Breast epithelium (tissue), 4 donors: ENCODE results near the gene DPP8. TPM values are rescaled to one million over a fixed set of nuclear protein-coding genes. Genes with fewer than 3 reads are reported as not detected.
A peak's percentile ranks its signal among the peaks of the same experiment; 100 is the strongest.

Source experiments
- DNase-seq, 2 donors: peaks; one replicate each; pipeline ENCODE4 v3.0.0-alpha.2; 2019; ENCODE audit warnings: low spot score in 2 of 2
- H3K27ac ChIP-seq, 2 donors: fragments of 200-600 bp; sonication (generic) in 1 of 2; one replicate each; pipeline ENCODE4 v1.5.1; 2016 to 2019; ENCODE audit warnings: mild to moderate bottlenecking in 1 of 2
- H3K27me3 ChIP-seq, 2 donors: fragments of 200-600 bp; sonication (generic) in 1 of 2; one replicate each; pipeline versions ENCODE4 v1.5.1 to v1.6.0; 2017 to 2019; ENCODE audit warnings: control low read depth in 1 of 2, mild to moderate bottlenecking in 1 of 2
- H3K36me3 ChIP-seq: fragments of 200-600 bp; one replicate; pipeline ENCODE4 v1.5.1; 2019
- H3K4me1 ChIP-seq, 2 donors: fragments of 200-600 bp; sonication (generic); one replicate each; pipeline ENCODE4 v1.5.1; 2016 to 2019; ENCODE audit warnings: control low read depth in 1 of 2
- H3K4me3 ChIP-seq, 3 donors: fragments of 200-600 bp; sonication (generic); 1 replicate in 2 of 3; 2 replicates in 1 of 3; pipeline ENCODE4 v1.5.1; 2016 to 2019; ENCODE audit warnings: mild to moderate bottlenecking in 3 of 3, moderate library complexity in 2 of 3
- H3K9me3 ChIP-seq, 2 donors: fragments of 200-600 bp; sonication (generic) in 1 of 2; one replicate each; pipeline ENCODE4 v1.5.1; 2016 to 2019; ENCODE audit warnings: control low read depth in 1 of 2
- POLR2A ChIP-seq: fragments of 450-650 bp; IDR thresholded peaks from one replicate; pipeline ENCODE4 v1.6.1; 2016; ENCODE audit warnings: antibody characterized with exemption, mild to moderate bottlenecking, moderate library complexity
- POLR2AphosphoS5 ChIP-seq, 3 donors: sonication (generic); formaldehyde crosslinking; IDR thresholded peaks; one replicate each; pipeline ENCODE4 v1.6.1; 2017; ENCODE audit warnings: antibody characterized with exemption in 3 of 3
- intact Hi-C: fragments of 100-400 bp; cut with DNase I; formaldehyde crosslinking; loops from one replicate; pipeline ENCODE4 v1.15.1; 2023; ENCODE audit warnings: low total_unique reads
- total RNA-seq, 3 donors: library from RNA; depleted of rRNA; stranded (reverse); fragments of >200 nt; gene quantifications; one replicate each; pipeline ENCODE4 v1.1.0, GENCODE V29; 2016
- TF ChIP-seq, protein P1 (sequence below), 3 donors: fragments of 450-650 bp; IDR thresholded peaks; one replicate each; pipeline ENCODE4 v1.5.1; 2016 to 2017; ENCODE audit warnings: antibody characterized with exemption in 3 of 3, mild to moderate bottlenecking in 3 of 3, moderate library complexity in 3 of 3

Gene DPP8
- total RNA-seq, 3 donors from 2014 or later = 35.0 to 47.0 (median 42.6) TPM

DNA sequence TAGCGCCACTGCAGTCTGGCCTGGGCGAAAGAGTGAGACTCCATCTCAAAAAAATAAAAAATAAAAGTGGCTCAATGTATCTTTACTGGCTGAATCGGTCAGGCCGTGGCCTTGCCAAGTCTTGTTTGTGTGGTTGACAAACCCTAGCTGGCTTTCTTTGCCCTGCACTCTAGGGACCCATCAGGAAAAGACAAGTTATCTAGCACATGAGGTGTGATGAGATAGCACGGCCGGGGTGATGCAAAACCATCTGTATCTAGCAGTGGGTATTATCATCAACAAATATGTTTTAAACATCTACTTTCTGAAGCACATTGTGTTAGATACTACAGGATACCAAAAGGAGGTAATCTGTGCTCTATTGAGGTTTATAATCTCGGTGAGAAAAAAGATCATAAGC is 3.9 kb upstream of the DPP8 start:
- no peak overlapping the region for H3K27ac ChIP-seq
- no peaks in the 10 kb centered on the region for H3K27me3 ChIP-seq
- TF ChIP-seq POLR2A = no peak
- TF ChIP-seq POLR2AphosphoS5 (IDR thresholded peaks at IDR 0.05) = no peak
- TF ChIP-seq, protein P1, sequence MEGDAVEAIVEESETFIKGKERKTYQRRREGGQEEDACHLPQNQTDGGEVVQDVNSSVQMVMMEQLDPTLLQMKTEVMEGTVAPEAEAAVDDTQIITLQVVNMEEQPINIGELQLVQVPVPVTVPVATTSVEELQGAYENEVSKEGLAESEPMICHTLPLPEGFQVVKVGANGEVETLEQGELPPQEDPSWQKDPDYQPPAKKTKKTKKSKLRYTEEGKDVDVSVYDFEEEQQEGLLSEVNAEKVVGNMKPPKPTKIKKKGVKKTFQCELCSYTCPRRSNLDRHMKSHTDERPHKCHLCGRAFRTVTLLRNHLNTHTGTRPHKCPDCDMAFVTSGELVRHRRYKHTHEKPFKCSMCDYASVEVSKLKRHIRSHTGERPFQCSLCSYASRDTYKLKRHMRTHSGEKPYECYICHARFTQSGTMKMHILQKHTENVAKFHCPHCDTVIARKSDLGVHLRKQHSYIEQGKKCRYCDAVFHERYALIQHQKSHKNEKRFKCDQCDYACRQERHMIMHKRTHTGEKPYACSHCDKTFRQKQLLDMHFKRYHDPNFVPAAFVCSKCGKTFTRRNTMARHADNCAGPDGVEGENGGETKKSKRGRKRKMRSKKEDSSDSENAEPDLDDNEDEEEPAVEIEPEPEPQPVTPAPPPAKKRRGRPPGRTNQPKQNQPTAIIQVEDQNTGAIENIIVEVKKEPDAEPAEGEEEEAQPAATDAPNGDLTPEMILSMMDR (IDR thresholded peaks at IDR 0.05) = no peak
- H3K36me3 ChIP-seq = no peaks in the 10 kb centered on the region
- H3K9me3 ChIP-seq = no peaks in the 10 kb centered on the region
- intact Hi-C loops = no loop called here
- H3K4me1 ChIP-seq = peaks cover 0 to 3% of the 10 kb centered on the region in 2 donors
- no peak overlapping the region for H3K4me3 ChIP-seq
- no peak for DNase-seq

DNA sequence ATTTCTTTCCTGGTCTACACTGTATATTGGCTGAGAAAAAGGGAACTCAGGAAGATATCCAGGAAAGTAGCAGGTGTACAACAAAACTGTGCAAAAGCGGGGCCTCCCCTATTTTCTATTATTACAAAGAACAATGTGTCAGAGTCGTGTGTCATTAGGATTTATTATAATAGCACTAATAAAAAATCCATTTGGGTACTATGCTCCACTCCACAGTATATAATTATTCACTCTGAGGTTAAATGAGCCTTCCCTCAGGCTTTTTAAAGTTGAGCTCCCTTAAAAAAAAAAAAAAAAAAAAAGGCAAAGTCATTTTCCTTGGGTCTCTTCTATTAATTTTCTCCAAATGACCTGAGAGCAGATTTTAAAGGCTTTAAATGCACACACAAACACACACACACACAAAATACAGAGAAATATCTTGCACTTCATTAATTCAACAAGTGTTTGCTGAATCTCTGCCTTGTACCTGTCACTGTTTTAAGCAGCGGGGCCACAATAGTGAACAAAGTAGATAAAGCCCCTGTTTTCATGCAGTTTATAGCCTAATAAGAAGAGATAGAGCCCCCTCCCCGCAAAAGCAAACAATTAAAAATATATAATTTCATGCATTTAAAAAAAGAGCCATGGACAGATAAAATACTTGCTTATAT is 1.3 kb upstream of the DPP8 start:
- no peak for TF ChIP-seq POLR2AphosphoS5 (IDR thresholded peaks at IDR 0.05)
- TF ChIP-seq POLR2A = no peak
- TF ChIP-seq, protein P1 (IDR thresholded peaks at IDR 0.05) = no peak
- H3K27me3 ChIP-seq = no peaks in the 10 kb centered on the region
- H3K9me3 ChIP-seq = no peaks in the 10 kb centered on the region
- H3K4me3 ChIP-seq = no peak overlapping the region
- peaks cover 0 to 15% of the 10 kb centered on the region in 2 donors for H3K4me1 ChIP-seq
- no peak for DNase-seq
- intact Hi-C loops = no loop called here
- H3K36me3 ChIP-seq = no peaks in the 10 kb centered on the region
- no peak overlapping the region for H3K27ac ChIP-seq

DNA sequence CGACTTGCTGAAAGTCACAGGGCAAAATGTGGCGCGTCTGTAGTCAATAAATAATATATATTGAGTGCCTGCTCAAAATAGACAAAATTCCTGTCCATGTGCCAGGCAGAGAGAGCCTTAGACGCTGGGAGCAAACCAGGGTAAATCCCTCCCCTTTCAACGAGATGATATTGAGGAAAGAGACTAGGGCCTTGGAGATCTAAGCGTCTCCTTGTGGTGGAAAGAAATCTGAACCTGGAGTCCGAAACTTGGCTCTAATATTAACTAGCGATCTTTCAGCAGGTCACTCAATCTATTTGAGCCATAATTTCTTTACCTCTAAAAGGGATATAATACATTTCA is 348 bp upstream of the DPP8 start:
- Histone ChIP-seq H3K4me1 (peaks cover 0 to 15% of the 10 kb centered on the region in 2 donors), H3K36me3 (no peaks in the 10 kb centered on the region), H3K27me3 (no peaks in the 10 kb centered on the region), H3K4me3 (peak overlapping the region; percentile 94 to 100 (median 98)), H3K27ac (peak overlapping the region; percentile 84 to 90), H3K9me3 (no peaks in the 10 kb centered on the region)
- DNase-seq = no peak
- no peak for TF ChIP-seq POLR2A
- TF ChIP-seq POLR2AphosphoS5 (IDR thresholded peaks at IDR 0.05) = no peak
- intact Hi-C loops = no loop called here

DNA sequence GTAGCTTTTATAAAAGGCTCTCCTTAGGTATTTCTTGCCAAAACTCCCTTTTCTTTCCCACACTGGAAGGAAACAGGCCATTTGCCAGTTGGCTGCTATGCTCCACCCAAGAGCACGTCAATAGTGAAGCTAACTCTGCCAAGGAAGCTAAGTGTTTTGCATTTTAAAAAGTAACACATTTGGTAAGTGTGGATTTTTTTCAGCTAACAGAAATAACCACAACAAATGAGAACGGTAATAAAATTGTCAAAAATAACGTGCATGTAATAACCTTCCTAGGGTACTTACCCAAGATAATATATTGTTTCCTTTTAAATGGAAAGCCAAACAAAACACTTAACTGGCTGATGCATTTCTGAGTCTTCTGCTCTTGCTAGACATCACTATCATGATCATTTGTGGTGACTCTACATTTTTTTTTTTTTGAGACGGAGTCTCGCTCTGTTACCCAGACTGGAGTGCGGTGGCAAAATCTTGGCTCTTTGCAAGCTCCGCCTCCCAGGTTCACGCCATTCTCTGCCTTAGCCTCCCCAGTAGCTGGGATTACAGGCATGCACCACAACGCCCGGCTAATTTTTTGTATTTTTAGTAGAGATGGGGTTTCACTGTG is 4.6 kb downstream of the DPP8 start:
- intact Hi-C loops = no loop called here
- Histone ChIP-seq H3K36me3 (no peaks in the 10 kb centered on the region), H3K27me3 (no peaks in the 10 kb centered on the region), H3K4me3 (peak overlapping the region in 2 of 3 donors; percentile 25 to 42), H3K27ac (peak overlapping the region; percentile 37 to 53), H3K4me1 (peaks cover 0 to 15% of the 10 kb centered on the region in 2 donors), H3K9me3 (no peaks in the 10 kb centered on the region)
- TF ChIP-seq POLR2AphosphoS5 (IDR thresholded peaks at IDR 0.05) = no peak
- TF ChIP-seq POLR2A = no peak
- TF ChIP-seq, protein P1 (IDR thresholded peaks at IDR 0.05) = no peak
- DNase-seq = peak in 1 of 2 donors; percentile 28

DNA sequence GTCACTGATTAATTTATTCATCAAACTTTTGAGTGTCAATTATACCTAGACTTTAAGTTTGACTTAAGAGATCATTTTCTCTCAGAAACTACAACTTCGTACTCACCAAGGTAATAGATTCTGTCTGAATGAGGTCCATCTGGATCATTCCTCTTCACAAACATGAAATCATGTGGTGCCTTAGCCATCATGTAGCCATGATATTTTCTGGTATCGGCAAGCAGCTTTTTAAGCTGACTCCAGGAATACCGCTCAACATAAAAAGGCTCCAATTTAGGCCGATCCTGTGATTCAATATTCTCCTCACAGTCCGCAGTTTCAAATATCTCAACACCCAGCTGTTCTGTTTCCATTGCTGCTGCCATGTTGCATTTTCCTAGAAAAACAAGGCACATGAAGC is 5.3 kb downstream of the DPP8 start:
- Histone ChIP-seq H3K4me3 (peak overlapping the region in 2 of 3 donors; percentile 25 to 42), H3K4me1 (peaks cover 0 to 15% of the 10 kb centered on the region in 2 donors), H3K27me3 (no peaks in the 10 kb centered on the region), H3K27ac (peak overlapping the region; percentile 37 to 53), H3K9me3 (no peaks in the 10 kb centered on the region), H3K36me3 (no peaks in the 10 kb centered on the region)
- DNase-seq = no peak
- TF ChIP-seq, protein P1 (IDR thresholded peaks at IDR 0.05) = no peak
- no peak for TF ChIP-seq POLR2AphosphoS5 (IDR thresholded peaks at IDR 0.05)
- TF ChIP-seq POLR2A = no peak
- intact Hi-C loops = no loop called here
